Activated CD8-positive, alpha-beta T cell treated with anti-CD3 and anti-CD28 coated beads, Interleukin-2, amount 10 ng/mL, durations not matched to agents 7 days and 5 days (primary cell): Measurements from ENCODE around the gene HMGXB3. TPM values are rescaled to one million over a fixed set of nuclear protein-coding genes. Genes with fewer than 3 reads are reported as not detected.
A peak's percentile ranks its signal among the peaks of the same experiment; 100 is the strongest.

Experiments
- ATAC-seq: fragments of 150-1000 bp; cut with Tn5 transposase; one replicate; pipeline ENCODE4 v1.10.0; 2021; ENCODE audit warnings: moderate library complexity
- CTCF ChIA-PET: fragments of 350-600 bp; sonication (Branson Sonifier 250); formaldehyde crosslinking; loops from one replicate; lab custom pipeline; 2021; ENCODE audit warnings: antibody characterized with exemption; lab: Charles Lee
- POLR2A ChIA-PET: fragments of 350-600 bp; sonication (Branson Sonifier 250); formaldehyde crosslinking; loops from one replicate; lab custom pipeline; 2021; ENCODE audit warnings: antibody characterized with exemption; lab: Charles Lee
- DNase-seq: peaks from one replicate; pipeline ENCODE4 v3.0.0-alpha.2; 2020
- H3K27ac Mint-ChIP-seq: one replicate; pipeline ENCODE4 v1.8.0; 2021; ENCODE audit warnings: mild to moderate bottlenecking, mixed read lengths
- H3K27me3 Mint-ChIP-seq: one replicate; pipeline ENCODE4 v1.8.0; 2021; ENCODE audit warnings: low read depth, mixed read lengths
- H3K36me3 Mint-ChIP-seq: one replicate; pipeline ENCODE4 v1.8.0; 2021; ENCODE audit warnings: low read depth, mixed read lengths
- H3K4me1 Mint-ChIP-seq: one replicate; pipeline ENCODE4 v1.8.0; 2021; ENCODE audit warnings: low read depth, mixed read lengths
- H3K4me3 Mint-ChIP-seq: one replicate; pipeline ENCODE4 v1.8.0; 2021; ENCODE audit warnings: mild to moderate bottlenecking, mixed read lengths
- H3K9me3 Mint-ChIP-seq: one replicate; pipeline ENCODE4 v1.8.0; 2022; ENCODE audit warnings: mixed read lengths; ENCODE audit not compliant: insufficient read depth
- total RNA-seq, 2 experiments: library from RNA; stranded (reverse); gene quantifications; one replicate each; pipeline ENCODE4 v1.2.3, GENCODE V29; 2021

Gene HMGXB3
- 10 to 100 TPM; 36.5 to 37.5 TPM for total RNA-seq

DNA sequence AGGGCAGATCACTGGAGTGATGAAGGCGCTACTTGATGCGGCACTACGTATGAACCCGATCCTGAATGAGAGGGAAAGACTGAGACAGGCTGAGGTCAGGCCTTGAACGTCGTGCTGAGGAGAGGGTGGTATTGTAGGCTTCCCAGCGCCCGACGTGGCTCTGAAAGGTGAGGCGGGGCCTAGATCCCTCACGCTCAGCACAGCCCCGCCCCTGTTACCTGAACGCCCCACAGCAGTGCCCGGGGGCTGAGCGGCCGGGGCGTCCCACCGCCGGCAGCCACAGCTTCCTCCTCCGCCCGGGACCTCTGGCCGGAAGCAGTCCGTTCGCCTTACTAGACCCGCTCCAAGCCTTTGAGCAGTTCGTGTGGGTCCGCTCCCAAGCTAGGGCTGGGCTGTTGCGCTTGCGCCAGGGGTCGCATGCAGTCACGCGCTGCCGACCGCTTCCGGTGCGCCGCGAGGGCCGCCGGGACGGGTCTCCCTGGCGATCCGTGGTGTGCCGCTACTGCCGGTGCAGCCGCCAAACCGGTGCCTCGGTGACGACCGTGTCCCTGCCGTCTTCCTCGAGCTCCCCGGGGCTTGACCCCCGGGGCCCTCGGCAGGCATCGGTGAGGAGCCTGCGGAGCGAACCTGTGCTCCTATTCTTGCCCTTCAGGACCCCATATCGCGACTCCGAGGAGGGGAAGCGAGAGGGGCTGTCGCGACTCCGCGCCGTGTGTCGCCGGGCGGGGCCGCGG, at the start of gene HMGXB3, which contains the start of gene TIGD6:
HMGXB3 (plus strand) TSS at position 484 of the 734 bp plus-strand sequence. CDS start 4,114 bp downstream, outside the sequence.
TIGD6 (minus strand) TSS at position 399 of the 734 bp plus-strand sequence. CDS start 4,306 bp downstream, outside the sequence.
- ChIA-PET CTCF (interaction anchor here (1.0 to 2.8 kb wide), 10 partner anchors 9 to 218 kb away, joined by 3 to 16 read pairs (median 4); partner anchors contain the start of gene SLC26A2), POLR2A (interaction anchor here (0.6 to 2.3 kb wide), 14 partner anchors 21 to 413 kb away, joined by 3 to 14 read pairs (median 3); partner anchors contain the start of genes CD74, PPARGC1B and SLC26A2)
- H3K27me3 Mint-ChIP-seq = no peaks in the 10 kb centered on the region
- DNase-seq (peak; percentile 92), ATAC-seq (peak; percentile 83)
- H3K9me3 Mint-ChIP-seq = no peaks in the 10 kb centered on the region
- H3K27ac Mint-ChIP-seq = peak within 1 kb of the TSS; percentile 96
- peak within 1 kb of the TSS; percentile 94 for H3K4me3 Mint-ChIP-seq
- peaks cover 39% of the 10 kb centered on the region for H3K4me1 Mint-ChIP-seq
- peaks cover 24% of the 10 kb centered on the region for H3K36me3 Mint-ChIP-seq

DNA sequence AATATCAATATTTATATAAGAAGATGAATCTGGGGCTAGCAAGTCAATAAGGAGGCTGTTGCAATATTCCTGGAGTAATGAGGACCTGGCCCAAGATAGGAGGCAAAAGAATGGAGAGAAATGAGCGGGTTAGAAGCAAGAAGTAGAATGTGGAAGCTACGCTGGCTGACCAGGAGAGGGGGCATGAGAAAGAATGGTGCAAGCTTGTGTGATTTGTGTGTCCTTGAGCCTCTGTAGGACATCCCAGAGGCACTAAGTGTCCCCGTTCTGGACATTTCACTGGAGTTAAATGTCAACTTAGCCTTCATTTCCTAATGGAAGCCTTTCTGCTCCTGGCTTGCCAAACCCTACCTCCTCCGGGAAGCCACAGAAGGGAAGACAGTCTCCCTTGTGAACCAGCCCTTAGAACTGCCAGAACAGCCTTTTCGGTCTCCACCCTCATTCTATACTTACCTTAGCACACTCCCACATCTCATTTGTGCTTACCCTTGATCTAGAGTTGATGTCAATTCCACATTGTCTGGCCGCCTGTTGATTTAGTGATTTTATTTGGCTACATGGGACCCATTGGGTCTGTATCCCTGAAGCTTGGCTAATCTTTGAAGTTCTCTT, 49.3 kb upstream of the HMGXB3 start:
- ATAC-seq (no peak), DNase-seq (no peak)
- ChIA-PET POLR2A (no interaction called here), CTCF (interaction anchor here (1.1 to 3.5 kb wide), 2 partner anchors 8 to 40 kb away, joined by 7 to 25 read pairs; partner anchors contain the start of gene SLC26A2)
- H3K9me3 Mint-ChIP-seq = no peaks in the 10 kb centered on the region
- no peak overlapping the region for H3K27ac Mint-ChIP-seq
- no peak overlapping the region for H3K4me3 Mint-ChIP-seq
- peaks cover 2% of the 10 kb centered on the region for H3K4me1 Mint-ChIP-seq
- H3K36me3 Mint-ChIP-seq = no peaks in the 10 kb centered on the region
- H3K27me3 Mint-ChIP-seq = peaks cover 6% of the 10 kb centered on the region

DNA sequence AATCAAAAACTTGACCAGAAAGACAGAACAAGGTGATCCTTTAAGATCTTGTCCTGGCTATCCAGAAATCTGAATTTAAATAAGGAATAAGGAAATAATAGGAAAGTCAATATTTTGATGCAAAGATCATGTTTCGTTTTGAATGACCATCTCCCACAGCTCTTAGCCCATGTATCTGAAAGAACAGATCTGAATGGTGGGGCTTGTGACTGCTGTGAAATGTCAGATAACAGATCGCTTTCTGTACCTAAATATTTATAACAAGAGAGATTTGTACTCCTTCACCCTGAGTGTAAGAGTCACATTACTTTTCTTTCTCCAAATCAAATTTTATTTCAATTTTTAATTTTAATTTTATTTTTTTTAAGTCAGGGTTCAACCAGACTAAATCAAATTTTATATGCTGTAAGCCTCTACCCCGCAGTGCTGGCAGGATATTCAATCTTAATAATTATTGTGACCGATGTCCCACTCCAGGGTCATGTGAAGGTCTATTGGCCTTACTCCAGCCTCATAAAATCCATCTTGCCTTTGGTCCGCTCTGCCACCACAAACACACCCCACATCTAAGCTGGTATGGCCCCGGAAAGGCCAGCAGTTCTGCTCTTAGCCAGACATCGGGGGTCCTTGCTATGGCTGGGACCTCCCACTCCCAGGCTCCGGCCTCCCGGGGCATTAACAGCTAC, 47.0 kb upstream of the HMGXB3 start:
- POLR2A ChIA-PET = no interaction called here

GRCh38 chr5:149954798-149955197, 45.7 kb upstream of the HMGXB3 start:
- no peak overlapping the region for H3K4me3 Mint-ChIP-seq
- ATAC-seq (no peak), DNase-seq (no peak)
- H3K4me1 Mint-ChIP-seq = peaks cover 12% of the 10 kb centered on the region
- H3K27me3 Mint-ChIP-seq = peaks cover 1% of the 10 kb centered on the region
- ChIA-PET POLR2A (interaction anchor here (0.6 kb wide), 1 partner anchor 14 kb away, joined by 3 read pairs; no protein-coding TSS in a partner anchor), CTCF (no interaction called here)
- H3K36me3 Mint-ChIP-seq = no peaks in the 10 kb centered on the region
- no peak overlapping the region for H3K27ac Mint-ChIP-seq
- no peaks in the 10 kb centered on the region for H3K9me3 Mint-ChIP-seq

More for the DNA sequence above, 47.0 kb upstream of the HMGXB3 start:
- H3K4me3 Mint-ChIP-seq = no peak overlapping the region
- H3K36me3 Mint-ChIP-seq = no peaks in the 10 kb centered on the region
- H3K4me1 Mint-ChIP-seq = peaks cover 2% of the 10 kb centered on the region
- H3K9me3 Mint-ChIP-seq = no peaks in the 10 kb centered on the region
- peaks cover 3% of the 10 kb centered on the region for H3K27me3 Mint-ChIP-seq
- H3K27ac Mint-ChIP-seq = no peak overlapping the region
- CTCF ChIA-PET = no interaction called here
- DNase-seq = no peak
- ATAC-seq = no peak

DNA sequence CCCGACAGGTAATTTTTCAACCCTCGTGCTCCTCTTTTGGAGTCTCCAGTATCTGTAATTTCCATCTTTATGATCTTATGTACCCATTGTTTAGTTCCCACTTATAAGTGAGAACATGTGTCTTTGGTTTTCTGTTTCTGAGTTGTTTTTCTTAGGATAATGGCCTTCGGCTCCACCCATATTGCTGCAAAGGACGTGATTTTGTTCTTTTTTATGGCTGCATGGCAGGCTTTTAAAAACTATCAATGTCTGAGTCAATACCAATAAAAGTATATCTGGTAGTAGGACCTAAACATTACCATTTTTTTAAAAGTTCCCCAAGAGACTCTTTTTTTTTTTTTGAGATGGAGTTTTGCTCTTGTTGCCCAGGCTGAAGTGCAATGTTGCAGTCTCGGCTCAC, 43.9 kb upstream of the HMGXB3 start:
- CTCF ChIA-PET = interaction anchor here (1.1 kb wide), 1 partner anchor 122 kb away, joined by 3 read pairs; no protein-coding TSS in a partner anchor
- H3K27ac Mint-ChIP-seq = no peak overlapping the region
- H3K4me3 Mint-ChIP-seq = no peak overlapping the region
- H3K27me3 Mint-ChIP-seq = no peaks in the 10 kb centered on the region
- H3K36me3 Mint-ChIP-seq = no peaks in the 10 kb centered on the region
- no peaks in the 10 kb centered on the region for H3K9me3 Mint-ChIP-seq
- peaks cover 26% of the 10 kb centered on the region for H3K4me1 Mint-ChIP-seq
- no peak for ATAC-seq
- no peak for DNase-seq
- POLR2A ChIA-PET = no interaction called here

DNA sequence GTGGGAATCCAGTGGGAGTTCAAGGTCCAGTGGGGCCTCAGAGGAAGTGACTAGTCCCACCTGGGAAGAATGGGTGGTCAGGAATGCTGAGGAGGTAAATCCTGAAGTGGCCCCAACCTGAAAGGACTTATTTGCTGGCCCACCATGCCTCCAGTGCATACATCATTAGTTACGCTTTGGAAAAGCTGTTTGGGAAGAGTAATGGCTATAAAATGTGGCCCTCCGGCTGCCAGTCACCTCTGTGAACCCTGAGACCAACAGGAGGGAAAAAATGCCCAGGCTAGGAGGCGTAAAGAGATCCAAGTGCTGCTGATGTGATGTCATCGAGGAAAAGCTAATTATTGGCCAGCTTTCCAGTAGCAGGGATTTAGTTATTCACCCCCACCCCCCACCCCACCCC, 42.7 kb upstream of the HMGXB3 start:
- Mint-ChIP-seq H3K27me3 (no peaks in the 10 kb centered on the region), H3K27ac (no peak overlapping the region), H3K4me1 (peaks cover 37% of the 10 kb centered on the region), H3K4me3 (no peak overlapping the region), H3K36me3 (peaks cover 3% of the 10 kb centered on the region), H3K9me3 (no peaks in the 10 kb centered on the region)
- DNase-seq (no peak), ATAC-seq (no peak)
- ChIA-PET POLR2A (interaction anchor here (3.1 kb wide), 1 partner anchor 43 kb away, joined by 14 read pairs; the partner anchor contains the start of genes HMGXB3 and TIGD6), CTCF (interaction anchor here (1.1 to 5.9 kb wide), 10 partner anchors 8 to 1108 kb away, joined by 3 to 107 read pairs (median 16); no protein-coding TSS in a partner anchor)

- H3K4me1 Mint-ChIP-seq = peaks cover 37% of the 10 kb centered on the region
- CTCF ChIA-PET = interaction anchor here (0.7 to 5.9 kb wide), 32 partner anchors 9 to 341 kb away, joined by 3 to 107 read pairs (median 5); partner anchors contain the start of genes HMGXB3 and TIGD6
- H3K36me3 Mint-ChIP-seq = peaks cover 5% of the 10 kb centered on the region
- H3K27ac Mint-ChIP-seq = peak overlapping the region; percentile 78
- H3K4me3 Mint-ChIP-seq = peak overlapping the region; percentile 85
- POLR2A ChIA-PET = interaction anchor here (0.6 to 3.1 kb wide), 2 partner anchors 41 to 130 kb away, joined by 3 to 14 read pairs; partner anchors contain the start of genes HMGXB3 and TIGD6
- no peaks in the 10 kb centered on the region for H3K27me3 Mint-ChIP-seq
- ATAC-seq (no peak), DNase-seq (peak; percentile 59)
- H3K9me3 Mint-ChIP-seq = no peaks in the 10 kb centered on the region
Measured at GRCh38 chr5:149959406-149960236, 40.9 kb upstream of the HMGXB3 start.

GRCh38 chr5:149960272-149961185, 40.0 kb upstream of the HMGXB3 start, which contains the start of gene SLC26A2:
Gene SLC26A2, plus strand, starts transcription at chr5:149960758. Its CDS starts 16,895 bp downstream, at chr5:149977653.
- POLR2A ChIA-PET = interaction anchor here (0.6 to 3.1 kb wide), 4 partner anchors 40 to 615 kb away, joined by 3 to 14 read pairs (median 4); partner anchors contain the start of genes GRPEL2, HMGXB3 and TIGD6
- DNase-seq (peak; percentile 97), ATAC-seq (peak; percentile 100)
- CTCF ChIA-PET = interaction anchor here (1.1 to 5.9 kb wide), 17 partner anchors 11 to 342 kb away, joined by 3 to 107 read pairs (median 7); partner anchors contain the start of genes HMGXB3 and TIGD6
- peaks cover 5% of the 10 kb centered on the region for H3K36me3 Mint-ChIP-seq
- no peaks in the 10 kb centered on the region for H3K27me3 Mint-ChIP-seq
- peak within 1 kb of the TSS; percentile 85 for H3K4me3 Mint-ChIP-seq
- H3K9me3 Mint-ChIP-seq = no peaks in the 10 kb centered on the region
- H3K4me1 Mint-ChIP-seq = peaks cover 35% of the 10 kb centered on the region
- H3K27ac Mint-ChIP-seq = peak within 1 kb of the TSS; percentile 93

DNA sequence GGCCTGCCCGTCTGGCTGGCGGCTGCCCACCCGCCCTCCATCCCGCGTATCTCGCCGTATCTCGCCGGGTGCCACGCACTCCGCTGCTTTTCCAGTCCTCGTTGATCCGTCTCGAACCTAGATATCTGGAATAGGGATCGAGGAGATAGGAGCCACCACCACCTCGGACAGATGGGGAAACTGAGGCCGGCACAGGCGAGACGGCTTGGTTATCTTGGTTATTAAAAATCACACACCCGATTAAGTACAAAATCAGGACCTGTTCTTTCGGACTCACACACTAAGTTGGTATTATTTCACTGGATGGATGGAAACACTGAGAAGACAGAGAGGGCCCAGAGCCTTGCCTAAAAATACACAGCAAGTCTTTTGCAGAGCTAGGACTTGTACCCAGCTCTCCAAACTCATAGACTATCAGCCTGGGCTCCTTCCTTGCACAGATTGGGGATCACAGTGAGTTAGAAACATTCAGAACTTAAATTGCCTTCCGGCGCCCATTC, 39.3 kb upstream of the HMGXB3 start:
- Mint-ChIP-seq H3K4me3 (peak overlapping the region; percentile 85), H3K9me3 (no peaks in the 10 kb centered on the region), H3K4me1 (peaks cover 35% of the 10 kb centered on the region), H3K36me3 (peaks cover 5% of the 10 kb centered on the region), H3K27me3 (no peaks in the 10 kb centered on the region), H3K27ac (peak overlapping the region; percentile 36)
- DNase-seq (no peak), ATAC-seq (no peak)
- ChIA-PET POLR2A (interaction anchor here (0.9 to 1.1 kb wide), 2 partner anchors 126 to 616 kb away, joined by 3 to 4 read pairs; partner anchors contain the start of gene GRPEL2), CTCF (interaction anchor here (0.6 to 5.9 kb wide), 17 partner anchors 10 to 327 kb away, joined by 3 to 107 read pairs (median 5); partner anchors contain the start of genes HMGXB3 and TIGD6)
